ENCODE results near the gene RASA2.

GRCh38 chr3:141663993-141664392 lies 177.2 kb downstream of the RASA2 start:
- TF ChIP-seq, protein P1, sequence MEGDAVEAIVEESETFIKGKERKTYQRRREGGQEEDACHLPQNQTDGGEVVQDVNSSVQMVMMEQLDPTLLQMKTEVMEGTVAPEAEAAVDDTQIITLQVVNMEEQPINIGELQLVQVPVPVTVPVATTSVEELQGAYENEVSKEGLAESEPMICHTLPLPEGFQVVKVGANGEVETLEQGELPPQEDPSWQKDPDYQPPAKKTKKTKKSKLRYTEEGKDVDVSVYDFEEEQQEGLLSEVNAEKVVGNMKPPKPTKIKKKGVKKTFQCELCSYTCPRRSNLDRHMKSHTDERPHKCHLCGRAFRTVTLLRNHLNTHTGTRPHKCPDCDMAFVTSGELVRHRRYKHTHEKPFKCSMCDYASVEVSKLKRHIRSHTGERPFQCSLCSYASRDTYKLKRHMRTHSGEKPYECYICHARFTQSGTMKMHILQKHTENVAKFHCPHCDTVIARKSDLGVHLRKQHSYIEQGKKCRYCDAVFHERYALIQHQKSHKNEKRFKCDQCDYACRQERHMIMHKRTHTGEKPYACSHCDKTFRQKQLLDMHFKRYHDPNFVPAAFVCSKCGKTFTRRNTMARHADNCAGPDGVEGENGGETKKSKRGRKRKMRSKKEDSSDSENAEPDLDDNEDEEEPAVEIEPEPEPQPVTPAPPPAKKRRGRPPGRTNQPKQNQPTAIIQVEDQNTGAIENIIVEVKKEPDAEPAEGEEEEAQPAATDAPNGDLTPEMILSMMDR (conservative IDR thresholded peaks at IDR 0.05), result no peak
- TF ChIP-seq EZH2 (IDR thresholded peaks at IDR 0.05; ENCODE audit: low read depth), result no peak

All from PC-9 (cell line).